ENCODE results near the gene COG3.

Gene COG3

DNA sequence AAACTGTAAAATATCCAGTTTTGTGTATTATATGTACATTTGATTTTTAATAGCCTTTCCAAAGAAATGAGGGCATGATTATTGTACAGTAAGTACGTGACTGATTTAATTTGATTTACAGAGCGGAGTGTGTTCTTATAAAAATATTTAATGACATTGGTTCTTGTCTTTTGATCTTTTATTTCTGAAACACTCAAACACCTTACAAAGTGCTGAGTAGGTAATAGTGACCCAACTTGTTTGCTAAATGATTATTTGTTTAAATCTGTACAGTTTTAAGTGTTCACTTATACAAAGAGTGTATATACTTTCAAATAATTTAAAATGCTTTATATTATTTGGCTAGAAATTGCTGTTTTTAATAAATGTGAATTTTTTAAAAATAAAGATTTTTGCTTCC is 71.5 kb downstream of the COG3 start:
- Histone ChIP-seq H3K27ac (no peak overlapping the region), H3K4me3 (ENCODE audit: low read depth, low read length) (no peak overlapping the region), H3K36me3 (replicated peaks) (peaks cover 33% of the 10 kb centered on the region), H3K27me3 (replicated peaks) (no peaks in the 10 kb centered on the region)
- in situ Hi-C loops (cut with HindIII; ENCODE audit: low pct_ligation_motif_present, low sequenced_read_pairs): no loop called here
- DNase-seq: no peak
- TF ChIP-seq, protein P1, sequence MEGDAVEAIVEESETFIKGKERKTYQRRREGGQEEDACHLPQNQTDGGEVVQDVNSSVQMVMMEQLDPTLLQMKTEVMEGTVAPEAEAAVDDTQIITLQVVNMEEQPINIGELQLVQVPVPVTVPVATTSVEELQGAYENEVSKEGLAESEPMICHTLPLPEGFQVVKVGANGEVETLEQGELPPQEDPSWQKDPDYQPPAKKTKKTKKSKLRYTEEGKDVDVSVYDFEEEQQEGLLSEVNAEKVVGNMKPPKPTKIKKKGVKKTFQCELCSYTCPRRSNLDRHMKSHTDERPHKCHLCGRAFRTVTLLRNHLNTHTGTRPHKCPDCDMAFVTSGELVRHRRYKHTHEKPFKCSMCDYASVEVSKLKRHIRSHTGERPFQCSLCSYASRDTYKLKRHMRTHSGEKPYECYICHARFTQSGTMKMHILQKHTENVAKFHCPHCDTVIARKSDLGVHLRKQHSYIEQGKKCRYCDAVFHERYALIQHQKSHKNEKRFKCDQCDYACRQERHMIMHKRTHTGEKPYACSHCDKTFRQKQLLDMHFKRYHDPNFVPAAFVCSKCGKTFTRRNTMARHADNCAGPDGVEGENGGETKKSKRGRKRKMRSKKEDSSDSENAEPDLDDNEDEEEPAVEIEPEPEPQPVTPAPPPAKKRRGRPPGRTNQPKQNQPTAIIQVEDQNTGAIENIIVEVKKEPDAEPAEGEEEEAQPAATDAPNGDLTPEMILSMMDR (IDR thresholded peaks at IDR 0.05; ENCODE audit: low read depth, low read length, missing control alignments): no peak

DNA sequence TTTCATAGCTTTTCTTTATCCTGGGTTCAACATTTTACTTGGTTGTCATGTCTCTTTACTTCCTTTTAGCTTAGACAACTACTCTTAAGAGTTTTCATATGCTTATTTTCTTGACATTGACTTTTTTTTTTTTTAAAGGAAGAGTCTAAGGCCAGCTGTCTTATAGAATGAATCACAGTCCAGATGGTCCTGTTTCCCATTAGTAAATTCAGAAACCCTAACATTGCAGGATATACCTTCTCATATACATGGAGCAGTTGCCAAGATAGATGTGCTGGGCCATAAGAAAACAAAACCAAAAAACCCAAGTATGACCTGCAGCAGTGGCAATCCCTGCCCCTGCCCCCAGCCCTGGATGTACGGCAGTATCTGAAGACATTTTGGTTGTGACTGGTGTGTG is 72.8 kb downstream of the COG3 start:
- Histone ChIP-seq H3K36me3 (replicated peaks) (peaks cover 26% of the 10 kb centered on the region), H3K4me3 (ENCODE audit: low read depth, low read length) (no peak overlapping the region), H3K27ac (no peak overlapping the region), H3K27me3 (replicated peaks) (no peaks in the 10 kb centered on the region)
- TF ChIP-seq, protein P1 (IDR thresholded peaks at IDR 0.05; ENCODE audit: low read depth, low read length, missing control alignments): no peak
- DNase-seq: no peak
- in situ Hi-C loops (cut with HindIII; ENCODE audit: low pct_ligation_motif_present, low sequenced_read_pairs): no loop called here

DNA sequence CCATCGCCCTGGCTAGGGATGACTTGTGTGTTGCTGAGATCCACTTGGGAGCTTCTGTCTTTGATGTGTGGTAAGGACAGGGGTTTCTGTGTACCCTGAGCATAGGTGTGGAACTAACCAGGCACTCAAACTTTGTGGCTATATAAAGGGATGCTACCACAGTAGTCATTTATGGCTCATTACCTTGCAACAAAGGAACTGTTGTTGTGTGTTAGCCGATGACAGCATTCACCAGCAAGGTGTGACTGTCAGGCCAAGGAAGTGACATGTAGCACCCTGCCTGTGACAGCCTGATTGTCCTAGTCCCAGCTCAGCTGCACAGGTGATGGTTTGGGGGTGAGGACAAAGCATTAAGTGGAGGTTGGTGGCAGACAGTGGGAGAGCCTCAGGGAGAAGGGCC is 73.6 kb downstream of the COG3 start:
- Histone ChIP-seq H3K27me3 (replicated peaks) (no peaks in the 10 kb centered on the region), H3K36me3 (replicated peaks) (peaks cover 23% of the 10 kb centered on the region), H3K4me3 (ENCODE audit: low read depth, low read length) (no peak overlapping the region), H3K27ac (no peak overlapping the region)
- TF ChIP-seq, protein P1 (IDR thresholded peaks at IDR 0.05; ENCODE audit: low read depth, low read length, missing control alignments): no peak
- DNase-seq: no peak
- in situ Hi-C loops (cut with HindIII; ENCODE audit: low pct_ligation_motif_present, low sequenced_read_pairs): no loop called here

DNA sequence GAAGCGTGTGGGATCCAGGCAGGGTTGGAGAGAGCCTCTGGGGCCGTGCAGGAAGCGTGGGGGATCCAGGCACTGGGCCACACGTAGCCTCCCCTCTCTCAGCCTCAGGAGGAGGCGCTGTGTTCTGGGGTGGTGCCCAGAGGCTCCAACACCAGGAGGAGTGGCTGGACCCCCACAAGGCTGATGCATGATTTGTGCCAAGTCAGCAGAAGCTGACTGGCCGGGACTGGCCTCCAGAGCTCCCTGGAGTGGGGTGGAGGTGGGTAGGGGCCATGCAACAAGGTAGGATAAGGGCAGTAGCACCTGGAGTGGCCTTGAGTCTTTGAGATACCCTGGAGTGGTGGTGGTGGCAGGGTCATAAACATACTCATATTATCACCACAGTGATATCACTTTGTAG is 75.5 kb downstream of the COG3 start:
- DNase-seq: no peak
- in situ Hi-C loops (cut with HindIII; ENCODE audit: low pct_ligation_motif_present, low sequenced_read_pairs): no loop called here

GRCh38 chr13:45540864-45541263 is 76.1 kb downstream of the COG3 start:
- in situ Hi-C loops (cut with HindIII; ENCODE audit: low pct_ligation_motif_present, low sequenced_read_pairs): no loop called here
- DNase-seq: no peak
- H3K4me3 ChIP-seq (ENCODE audit: low read depth, low read length): no peak overlapping the region
- H3K36me3 ChIP-seq (replicated peaks): peaks cover 2% of the 10 kb centered on the region
- no peak overlapping the region for H3K27ac ChIP-seq
- TF ChIP-seq, protein P1 (IDR thresholded peaks at IDR 0.05; ENCODE audit: low read depth, low read length, missing control alignments): no peak
- no peaks in the 10 kb centered on the region for H3K27me3 ChIP-seq (replicated peaks)

More for the DNA sequence above, 75.5 kb downstream of the COG3 start:
- no peaks in the 10 kb centered on the region for H3K27me3 ChIP-seq (replicated peaks)
- TF ChIP-seq, protein P1 (IDR thresholded peaks at IDR 0.05; ENCODE audit: low read depth, low read length, missing control alignments): no peak
- peaks cover 6% of the 10 kb centered on the region for H3K36me3 ChIP-seq (replicated peaks)
- H3K4me3 ChIP-seq (ENCODE audit: low read depth, low read length): no peak overlapping the region
- no peak overlapping the region for H3K27ac ChIP-seq

- in situ Hi-C loops (cut with HindIII; ENCODE audit: low pct_ligation_motif_present, low sequenced_read_pairs): no loop called here
- Histone ChIP-seq H3K36me3 (replicated peaks) (no peaks in the 10 kb centered on the region), H3K4me3 (ENCODE audit: low read depth, low read length) (no peak overlapping the region), H3K27ac (no peak overlapping the region), H3K27me3 (replicated peaks) (no peaks in the 10 kb centered on the region)
- DNase-seq: no peak
- TF ChIP-seq, protein P1 (IDR thresholded peaks at IDR 0.05; ENCODE audit: low read depth, low read length, missing control alignments): no peak
Observed at GRCh38 chr13:45541806-45542205, 77.1 kb downstream of the COG3 start.
